ENCODE results near the gene CASK.

GRCh38 chrX:41616935-41617334, 306.4 kb downstream of the CASK start:
- no peak for TF ChIP-seq EP300 (IDR thresholded peaks at IDR 0.05)
- TF ChIP-seq CTCF (IDR thresholded peaks at IDR 0.05): no peak
- no peak for TF ChIP-seq POLR2A (IDR thresholded peaks at IDR 0.05; ENCODE audit: low read depth)
- no peak for TF ChIP-seq POLR2AphosphoS5 (IDR thresholded peaks at IDR 0.05)
